HG03175 (cell line): Measurements from ENCODE around the gene PELO.
"Not testable (repeated sequence)": the region's sequence is repeated elsewhere in the genome, so short reads cannot be mapped to it uniquely, and the experiment has no call there.

Experiments
- ATAC-seq: cut with Tn5 transposase; IDR thresholded peaks from one replicate; pipeline ENCODE4 v1.9.1; 2021; ENCODE audit warnings: mild to moderate bottlenecking, moderate library complexity; ENCODE audit not compliant: unreplicated experiment

Gene PELO

DNA sequence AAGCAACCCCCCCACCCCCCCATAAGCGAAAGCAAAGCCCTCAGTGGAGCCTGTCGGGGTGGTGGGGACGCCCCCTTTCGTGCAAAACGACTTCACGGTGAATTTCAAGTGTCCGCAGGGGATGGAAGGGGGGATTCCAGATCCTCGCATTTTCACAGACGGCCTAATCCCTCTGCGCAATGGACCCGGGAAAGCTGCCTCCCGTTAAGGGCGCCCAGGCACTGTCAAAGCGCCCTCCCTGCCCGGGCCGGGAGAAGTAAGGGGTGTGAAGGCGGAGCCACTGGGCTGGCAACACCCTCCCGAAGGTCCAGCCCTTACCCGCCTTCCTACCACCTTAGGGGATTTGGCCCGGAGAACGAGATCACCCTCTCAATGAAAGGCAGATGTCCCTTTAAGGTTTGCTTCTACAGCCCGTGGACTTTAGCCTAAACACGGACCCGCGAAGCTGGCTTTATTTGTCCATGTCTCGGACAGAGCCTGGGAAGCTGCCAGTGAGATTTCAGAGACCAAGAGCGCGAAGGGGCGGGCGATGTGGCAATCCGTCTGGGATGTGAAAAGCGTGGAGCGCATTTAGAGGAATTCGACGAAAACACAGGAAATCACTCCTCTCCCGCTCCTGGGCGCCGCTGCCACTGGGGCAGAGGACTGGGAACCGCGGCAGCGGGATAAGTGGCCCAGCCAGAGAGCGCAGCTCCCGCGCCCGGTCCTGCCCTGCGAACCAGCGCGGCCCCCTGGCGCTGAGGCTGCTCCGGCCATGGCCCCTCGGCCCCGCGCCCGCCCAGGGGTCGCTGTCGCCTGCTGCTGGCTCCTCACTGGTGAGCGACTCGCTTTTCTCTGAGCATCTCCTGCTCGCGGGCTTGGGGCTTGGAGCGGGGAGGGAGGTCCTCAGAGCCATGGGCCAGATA is at the start of gene PELO, which contains the start of gene ITGA1:
Gene PELO (plus strand): TSS at position 317 of the 905 bp plus-strand sequence. CDS start 12,479 bp downstream, outside the sequence.
Gene ITGA1 (plus strand): TSS at position 317 of the 905 bp plus-strand sequence. CDS start 438 bp downstream, at position 755.
- ATAC-seq = peak; percentile 70

GRCh38 chr5:52738095-52738506 is 49.6 kb upstream of the PELO start:
- ATAC-seq = peak; percentile 52

- ATAC-seq = no peak
Observed at GRCh38 chr5:52740007-52740406, 47.7 kb upstream of the PELO start.

GRCh38 chr5:52743012-52743411 is 44.7 kb upstream of the PELO start:
- no peak for ATAC-seq

GRCh38 chr5:52743529-52743928 is 44.2 kb upstream of the PELO start:
- no peak for ATAC-seq

DNA sequence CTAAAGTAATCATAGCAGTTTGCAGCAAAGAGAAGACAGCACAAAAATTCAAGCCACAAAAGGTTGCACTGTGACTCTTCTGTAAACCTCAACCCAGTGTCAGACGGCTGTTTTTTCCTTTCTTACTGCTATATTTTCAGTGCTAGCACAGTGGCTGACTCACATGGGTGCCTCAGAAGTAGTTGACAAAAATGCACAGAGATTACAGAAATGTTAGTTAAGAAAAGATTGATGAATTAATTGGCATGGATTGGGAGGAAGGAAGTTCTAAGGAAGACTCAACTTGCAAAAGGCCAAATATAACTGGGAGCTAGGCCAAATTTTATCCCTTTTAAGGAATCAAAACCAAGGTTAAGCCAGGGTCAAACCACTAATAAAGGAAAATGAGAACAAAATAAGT is 43.7 kb upstream of the PELO start:
- peak; percentile 72 for ATAC-seq

DNA sequence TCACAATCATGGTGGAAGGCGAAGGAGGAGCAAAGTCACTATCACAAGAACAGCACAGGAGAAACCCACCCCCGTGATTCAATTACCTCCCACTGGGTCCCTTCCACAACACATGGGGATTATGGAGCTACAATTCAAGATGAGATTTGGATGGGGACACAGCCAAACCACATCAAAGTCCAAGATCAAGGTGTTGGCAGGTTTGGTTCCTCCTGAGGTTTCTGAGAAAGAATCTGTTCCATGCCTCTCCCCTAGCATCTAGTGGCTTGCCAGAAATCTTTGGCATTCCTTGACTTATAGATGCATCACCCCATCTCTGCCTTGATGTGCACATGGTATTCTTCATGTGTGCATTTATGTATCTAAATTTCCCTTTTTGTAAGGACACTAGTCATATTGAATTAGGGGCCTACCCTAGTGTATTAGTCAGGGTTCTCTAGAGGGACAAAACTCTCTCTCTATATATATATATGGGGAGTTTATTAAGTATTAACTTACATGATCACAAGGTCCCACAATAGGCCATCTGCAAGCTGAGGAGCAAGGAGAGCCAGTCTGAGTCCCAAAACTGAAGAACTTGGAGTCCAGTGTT is 42.8 kb upstream of the PELO start:
- ATAC-seq = not testable (repeated sequence)

- no peak for ATAC-seq
Observed at GRCh38 chr5:52746539-52746938, 41.2 kb upstream of the PELO start.

DNA sequence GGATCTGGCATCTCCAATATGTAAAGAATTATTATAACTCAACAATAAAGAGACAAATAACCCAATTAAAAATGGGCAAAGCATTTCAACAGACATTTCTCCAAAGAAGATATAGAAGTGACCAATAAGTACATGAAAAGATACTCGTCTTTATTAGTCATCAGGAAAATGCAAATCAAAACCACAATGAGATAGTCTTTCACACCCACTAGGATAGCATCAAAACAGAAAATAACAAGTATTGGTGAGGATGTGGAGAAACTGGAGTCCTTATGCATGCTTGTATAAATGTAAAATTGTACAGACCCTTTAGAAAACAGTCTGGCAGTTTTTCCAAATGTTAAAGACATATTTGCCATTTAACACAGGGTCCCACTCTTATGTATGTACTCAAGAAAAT is 39.1 kb upstream of the PELO start:
- peak; percentile 65 for ATAC-seq

- no peak for ATAC-seq
Observed at GRCh38 chr5:52749666-52750065, 38.0 kb upstream of the PELO start.

DNA sequence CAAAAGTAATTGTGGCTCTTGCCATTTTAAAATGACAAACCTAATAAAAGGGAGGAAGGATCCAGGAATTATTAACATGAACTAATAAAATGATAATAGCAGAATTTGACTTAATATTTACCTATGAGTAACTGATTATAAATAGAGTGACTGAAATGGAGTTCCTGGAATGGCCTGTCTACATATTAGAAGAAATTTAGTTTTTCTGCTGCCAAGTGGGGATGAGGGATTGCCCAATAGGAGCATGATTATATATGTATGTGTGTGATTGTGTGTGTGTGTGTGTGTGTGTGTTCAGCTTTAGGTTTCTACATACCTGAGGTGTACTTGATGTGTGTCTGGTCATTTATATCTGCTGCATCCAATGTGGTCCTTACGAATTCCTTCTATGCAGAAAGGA is 36.6 kb upstream of the PELO start:
- ATAC-seq = no peak

DNA sequence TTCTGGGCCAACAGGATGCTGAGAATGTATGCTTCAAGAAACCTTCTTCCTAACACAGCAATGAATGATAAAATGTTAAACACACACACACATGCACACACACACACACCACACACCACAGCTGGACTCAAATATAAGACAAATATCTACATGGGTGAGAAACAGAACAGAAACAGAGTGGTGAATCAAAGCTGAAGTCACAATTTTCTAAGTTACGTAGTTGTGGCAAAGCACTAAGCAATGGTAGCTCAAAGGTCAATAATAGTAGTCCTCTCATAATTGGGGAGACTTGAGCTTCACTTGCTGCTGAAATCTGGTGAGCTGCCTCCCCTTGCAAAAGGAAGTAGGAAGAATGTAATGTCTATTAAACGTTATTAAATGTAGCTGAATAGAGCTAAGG is 33.7 kb upstream of the PELO start:
- ATAC-seq = no peak

GRCh38 chr5:52757527-52757926 is 30.2 kb upstream of the PELO start:
- ATAC-seq = no peak

DNA sequence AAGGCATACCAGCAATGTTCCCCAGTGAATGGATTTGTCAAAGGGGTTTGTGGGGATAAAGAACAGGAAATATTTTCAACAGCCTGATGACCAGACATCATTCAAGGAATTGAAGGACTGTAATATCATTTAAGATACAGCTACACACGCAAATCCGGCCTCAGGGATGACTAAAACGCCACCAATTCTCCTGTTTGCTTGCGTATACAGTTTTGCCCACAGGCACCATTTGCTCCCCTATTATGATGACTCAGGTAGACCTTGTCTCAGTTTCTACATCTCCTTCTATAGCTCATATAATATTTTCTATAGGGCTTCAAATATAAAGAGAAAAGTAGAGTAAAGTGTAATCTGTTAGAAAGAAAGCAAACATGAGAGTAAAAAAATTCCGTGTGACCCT is 29.7 kb upstream of the PELO start:
- no peak for ATAC-seq

DNA sequence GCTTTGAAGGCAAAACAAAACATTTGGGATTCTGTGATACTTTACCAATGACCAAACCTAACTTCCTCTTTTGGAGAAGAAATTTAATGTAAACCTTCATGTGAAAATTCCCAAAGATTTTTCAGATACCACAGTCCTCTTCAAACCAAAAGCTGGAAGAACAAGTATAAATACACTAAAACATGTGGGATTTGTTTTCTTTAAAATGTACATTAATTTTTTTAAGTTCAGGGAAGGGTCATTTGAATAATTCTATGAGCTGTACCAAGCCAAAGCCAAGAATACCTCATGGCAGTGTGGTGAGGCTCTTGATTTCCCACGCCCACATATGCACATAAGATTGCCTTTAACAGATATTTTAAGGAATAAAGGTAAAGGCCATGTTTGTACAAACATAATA is 28.4 kb upstream of the PELO start:
- no peak for ATAC-seq

GRCh38 chr5:52760695-52761366 is 26.9 kb upstream of the PELO start:
- ATAC-seq = peak; percentile 71

- no peak for ATAC-seq
Observed at GRCh38 chr5:52767217-52767743, 20.4 kb upstream of the PELO start.

- ATAC-seq = no peak
Observed at GRCh38 chr5:52767766-52768480, 19.8 kb upstream of the PELO start.

- no peak for ATAC-seq
Observed at GRCh38 chr5:52769061-52769460, 18.7 kb upstream of the PELO start.

GRCh38 chr5:52770287-52770939 is 17.3 kb upstream of the PELO start:
- ATAC-seq = no peak
